ENCODE data around the gene H19. TPM values are rescaled to one million over a fixed set of nuclear protein-coding genes. Genes with fewer than 3 reads are reported as not detected.

Gene H19
- total and polyA plus RNA-seq, 2 experiments from 2014 or later = 15.8 to 26.2 TPM

- no peak for DNase-seq (ENCODE audit: low spot score)
- Histone ChIP-seq H2AFZ (no peak overlapping the region), H3K79me2 (no peaks in the 10 kb centered on the region), H3K9me3 (ENCODE audit: low read depth) (no peaks in the 10 kb centered on the region), H3K9me2 (replicated peaks; ENCODE audit: insufficient read depth) (no peaks in the 10 kb centered on the region), H3K27ac (no peak overlapping the region), H4K20me1 (ENCODE audit: insufficient read depth, poor library complexity, severe bottlenecking) (no peaks in the 10 kb centered on the region), H3K4me1 (ENCODE audit: insufficient read depth) (no peaks in the 10 kb centered on the region), H3K4me2 (no peak overlapping the region), H3K27me3 (no peaks in the 10 kb centered on the region), H3K4me3 (no peak overlapping the region), H3K36me3 (replicated peaks; ENCODE audit: insufficient read depth, low read depth) (no peaks in the 10 kb centered on the region)
- no CpG with 5 or more reads among the region's 6 CpGs for WGBS (ENCODE audit: low lambda C conversion rate, missing lambda C conversion rate)
- TF ChIP-seq, protein P1, sequence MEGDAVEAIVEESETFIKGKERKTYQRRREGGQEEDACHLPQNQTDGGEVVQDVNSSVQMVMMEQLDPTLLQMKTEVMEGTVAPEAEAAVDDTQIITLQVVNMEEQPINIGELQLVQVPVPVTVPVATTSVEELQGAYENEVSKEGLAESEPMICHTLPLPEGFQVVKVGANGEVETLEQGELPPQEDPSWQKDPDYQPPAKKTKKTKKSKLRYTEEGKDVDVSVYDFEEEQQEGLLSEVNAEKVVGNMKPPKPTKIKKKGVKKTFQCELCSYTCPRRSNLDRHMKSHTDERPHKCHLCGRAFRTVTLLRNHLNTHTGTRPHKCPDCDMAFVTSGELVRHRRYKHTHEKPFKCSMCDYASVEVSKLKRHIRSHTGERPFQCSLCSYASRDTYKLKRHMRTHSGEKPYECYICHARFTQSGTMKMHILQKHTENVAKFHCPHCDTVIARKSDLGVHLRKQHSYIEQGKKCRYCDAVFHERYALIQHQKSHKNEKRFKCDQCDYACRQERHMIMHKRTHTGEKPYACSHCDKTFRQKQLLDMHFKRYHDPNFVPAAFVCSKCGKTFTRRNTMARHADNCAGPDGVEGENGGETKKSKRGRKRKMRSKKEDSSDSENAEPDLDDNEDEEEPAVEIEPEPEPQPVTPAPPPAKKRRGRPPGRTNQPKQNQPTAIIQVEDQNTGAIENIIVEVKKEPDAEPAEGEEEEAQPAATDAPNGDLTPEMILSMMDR (IDR thresholded peaks at IDR 0.05; ENCODE audit: poor library complexity) = no peak
- TF ChIP-seq EZH2phosphoT487 (IDR thresholded peaks at IDR 0.05; ENCODE audit: low read depth, severe bottlenecking, unreplicated experiment) = no peak
- TF ChIP-seq EZH2 (IDR thresholded peaks at IDR 0.05; ENCODE audit: borderline replicate concordance) = no peak
Measured at GRCh38 chr11:1949302-1949701, 48.3 kb downstream of the H19 start.

DNA sequence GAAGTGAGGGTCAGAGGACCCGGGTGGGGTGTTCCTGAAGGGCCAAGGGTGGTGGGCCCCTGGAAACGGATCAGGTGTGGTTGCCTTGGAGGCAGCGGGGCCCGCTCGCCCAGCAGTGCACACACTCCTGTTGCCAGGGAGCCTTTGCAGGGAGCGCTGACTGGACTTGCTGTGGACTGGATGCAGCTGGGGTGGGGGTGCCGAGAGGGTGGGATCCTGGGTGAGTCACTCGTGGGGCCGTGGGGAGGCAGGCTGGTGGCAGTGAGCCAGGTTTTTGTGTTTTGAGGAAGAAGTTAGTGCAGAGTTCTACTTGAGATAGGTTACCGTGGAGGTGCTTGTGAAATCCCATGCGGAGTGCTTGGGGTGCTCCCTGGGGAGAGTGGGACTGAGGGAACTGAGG is 49.3 kb downstream of the H19 start:
- no peak overlapping the region for H3K4me3 ChIP-seq
- H2AFZ ChIP-seq = no peak overlapping the region
- H4K20me1 ChIP-seq (ENCODE audit: insufficient read depth, poor library complexity, severe bottlenecking) = no peaks in the 10 kb centered on the region
- no peaks in the 10 kb centered on the region for H3K79me2 ChIP-seq
- no CpG with 5 or more reads among the region's 11 CpGs for WGBS (ENCODE audit: low lambda C conversion rate, missing lambda C conversion rate)
- no peaks in the 10 kb centered on the region for H3K36me3 ChIP-seq (replicated peaks; ENCODE audit: insufficient read depth, low read depth)
- TF ChIP-seq EZH2phosphoT487 (IDR thresholded peaks at IDR 0.05; ENCODE audit: low read depth, severe bottlenecking, unreplicated experiment) = no peak
- TF ChIP-seq, protein P1 (IDR thresholded peaks at IDR 0.05; ENCODE audit: poor library complexity) = no peak
- no peaks in the 10 kb centered on the region for H3K9me2 ChIP-seq (replicated peaks; ENCODE audit: insufficient read depth)
- H3K9me3 ChIP-seq (ENCODE audit: low read depth) = no peaks in the 10 kb centered on the region
- no peaks in the 10 kb centered on the region for H3K27me3 ChIP-seq
- no peaks in the 10 kb centered on the region for H3K4me1 ChIP-seq (ENCODE audit: insufficient read depth)
- no peak for DNase-seq (ENCODE audit: low spot score)
- H3K27ac ChIP-seq = no peak overlapping the region
- no peak overlapping the region for H3K4me2 ChIP-seq

DNA sequence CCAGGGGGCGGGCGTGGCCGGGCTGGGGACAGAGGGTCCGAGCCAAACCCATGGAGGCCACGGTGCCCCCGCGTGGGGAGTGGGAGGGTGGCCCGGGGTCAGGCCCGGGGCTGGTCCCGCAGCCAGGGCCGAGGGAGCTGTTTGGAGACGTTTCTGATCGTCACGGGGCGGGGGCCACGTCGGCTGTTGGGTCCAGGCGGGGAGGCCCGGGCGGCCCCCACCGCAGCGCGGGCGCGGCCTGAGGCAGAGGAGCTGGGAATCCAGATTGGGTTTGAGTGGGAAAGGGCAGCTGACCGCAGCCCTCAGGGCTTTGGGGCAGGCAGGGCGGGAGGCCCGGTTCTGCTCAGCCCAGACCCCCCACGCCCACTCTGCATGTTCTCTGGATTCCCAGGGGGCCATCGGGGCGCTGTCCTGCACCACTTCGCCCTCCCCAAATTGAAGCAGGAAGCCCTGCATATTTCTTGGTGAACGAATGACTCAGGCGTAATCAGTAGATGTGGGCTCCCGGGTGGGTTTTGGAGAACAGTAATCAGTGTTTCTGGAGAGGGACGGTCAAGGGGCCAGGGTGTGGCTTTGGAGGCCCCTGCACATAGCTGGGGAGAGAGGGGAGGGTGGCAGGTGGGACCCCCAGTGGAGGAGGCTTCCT is 49.9 kb downstream of the H19 start:
- Histone ChIP-seq H3K27ac (no peak overlapping the region), H3K9me3 (ENCODE audit: low read depth) (no peaks in the 10 kb centered on the region), H3K79me2 (no peaks in the 10 kb centered on the region), H3K4me2 (no peak overlapping the region), H3K36me3 (replicated peaks; ENCODE audit: insufficient read depth, low read depth) (no peaks in the 10 kb centered on the region), H2AFZ (no peak overlapping the region), H3K4me3 (no peak overlapping the region), H3K4me1 (ENCODE audit: insufficient read depth) (no peaks in the 10 kb centered on the region), H3K9me2 (replicated peaks; ENCODE audit: insufficient read depth) (no peaks in the 10 kb centered on the region), H3K27me3 (no peaks in the 10 kb centered on the region), H4K20me1 (ENCODE audit: insufficient read depth, poor library complexity, severe bottlenecking) (no peaks in the 10 kb centered on the region)
- DNase-seq (ENCODE audit: low spot score) = no peak
- TF ChIP-seq, protein P1 (IDR thresholded peaks at IDR 0.05; ENCODE audit: poor library complexity) = no peak
- TF ChIP-seq EZH2phosphoT487 (IDR thresholded peaks at IDR 0.05; ENCODE audit: low read depth, severe bottlenecking, unreplicated experiment) (no peak), EZH2 (IDR thresholded peaks at IDR 0.05; ENCODE audit: borderline replicate concordance) (no peak)
- no CpG with 5 or more reads among the region's 36 CpGs for WGBS (ENCODE audit: low lambda C conversion rate, missing lambda C conversion rate)
